Measurements from ENCODE around the gene RAB8A.
"Not testable (repeated sequence)": the region's sequence is repeated elsewhere in the genome, so short reads cannot be mapped to it uniquely, and the experiment has no call there.

Gene RAB8A

DNA sequence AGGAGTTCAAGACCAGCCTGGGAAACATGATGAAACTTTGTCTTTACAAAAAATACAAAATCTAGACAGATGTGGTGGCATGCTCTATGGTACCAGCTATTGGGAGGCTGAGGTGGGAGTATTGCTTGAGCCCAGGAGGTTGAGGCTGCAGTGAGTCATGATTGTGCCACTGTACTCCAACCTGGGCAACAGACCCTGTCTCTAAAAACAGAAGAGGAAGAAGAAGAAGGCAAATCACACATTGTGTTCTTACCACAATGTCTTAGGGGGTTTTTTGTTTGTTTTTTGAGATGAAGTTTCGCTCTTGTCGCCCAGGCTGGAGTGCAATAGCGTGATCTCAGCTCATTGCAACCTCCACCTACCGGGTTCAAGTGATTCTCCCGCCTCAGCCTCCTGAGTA, 67.2 kb downstream of the RAB8A start:
- not testable (repeated sequence) for DNase-seq (ENCODE audit: low read depth, low spot score)

GRCh38 chr19:16180611-16181010, 68.9 kb downstream of the RAB8A start:
- no peak for DNase-seq (ENCODE audit: low read depth, low spot score)
